Retina (tissue), 1 donor: ENCODE results near the gene OTOA.
"Not testable (repeated sequence)": the region's sequence is repeated elsewhere in the genome, so short reads cannot be mapped to it uniquely, and the experiment has no call there.

Source experiments
- DNase-seq: peaks from one replicate; pipeline ENCODE4 v3.0.0-alpha.2; 2016

Gene OTOA

DNA sequence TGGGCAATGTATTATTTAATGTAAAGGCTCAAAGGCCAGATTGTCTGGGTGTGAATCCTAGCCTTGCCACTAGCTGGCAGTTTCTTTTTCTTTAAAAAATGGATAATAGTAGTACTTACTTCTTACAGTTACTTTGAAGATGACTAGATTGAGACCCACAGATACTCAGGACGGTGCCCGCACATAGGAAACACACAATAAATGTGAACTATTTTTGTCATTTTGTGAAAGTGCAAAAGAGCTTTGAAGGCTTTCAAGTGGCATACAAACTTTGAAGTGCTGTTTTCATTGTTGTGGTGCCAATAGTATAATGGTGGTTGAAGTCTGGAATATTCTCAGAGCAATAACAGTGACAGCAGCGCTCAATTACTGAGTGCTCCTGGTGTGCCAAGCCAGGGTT is 63.6 kb downstream of the OTOA start:
- DNase-seq: no peak

GRCh38 chr16:21731233-21731632 is 67.5 kb downstream of the OTOA start:
- DNase-seq: not testable (repeated sequence)

GRCh38 chr16:21740637-21741036 is 76.9 kb downstream of the OTOA start:
- DNase-seq: not testable (repeated sequence)

DNA sequence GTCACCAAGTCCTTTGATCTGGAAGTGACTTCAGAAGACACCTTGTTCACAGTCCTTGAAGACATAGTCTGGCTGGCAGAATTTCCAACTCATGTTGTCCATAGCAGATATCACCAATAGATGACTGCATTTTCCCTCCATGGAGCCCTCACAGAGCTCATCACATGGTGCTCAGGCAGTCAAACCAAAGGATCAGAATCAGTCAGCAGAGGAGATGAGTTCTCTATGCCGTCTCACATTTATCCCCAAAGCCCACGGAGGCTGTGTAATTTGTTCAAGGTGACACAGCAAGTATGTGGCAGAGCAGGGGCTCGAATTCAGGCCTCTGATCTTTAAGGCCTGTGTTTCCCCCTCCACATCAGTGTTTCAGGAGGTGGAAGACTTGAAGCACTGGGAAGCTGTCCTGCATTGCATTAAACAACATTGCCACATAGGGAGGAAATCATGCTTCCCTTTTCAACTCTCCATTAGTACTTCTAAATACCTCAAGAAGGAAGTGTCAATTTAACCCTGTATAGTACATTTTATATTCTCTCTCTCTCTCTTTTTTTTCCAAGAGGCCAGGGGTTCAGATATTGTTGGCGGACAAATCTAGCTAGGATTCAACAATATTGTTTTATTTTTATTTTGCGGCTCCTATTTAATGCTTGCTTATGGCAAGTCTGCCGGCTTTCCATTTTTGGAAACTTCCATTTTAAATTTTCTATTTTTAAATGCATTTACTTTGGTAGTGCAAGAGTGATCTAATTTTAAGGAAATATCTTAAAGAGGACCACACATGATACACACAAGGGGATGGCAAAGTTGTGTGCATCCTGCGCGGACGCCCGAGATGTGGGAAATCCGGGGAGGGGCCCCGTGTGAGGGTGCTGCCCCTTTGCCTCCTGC is 92.7 kb downstream of the OTOA start:
- not testable (repeated sequence) for DNase-seq

GRCh38 chr16:21757080-21757671 is 93.4 kb downstream of the OTOA start:
- DNase-seq: not testable (repeated sequence)

GRCh38 chr16:21768280-21768679 is 104.5 kb downstream of the OTOA start:
- DNase-seq: not testable (repeated sequence)

DNA sequence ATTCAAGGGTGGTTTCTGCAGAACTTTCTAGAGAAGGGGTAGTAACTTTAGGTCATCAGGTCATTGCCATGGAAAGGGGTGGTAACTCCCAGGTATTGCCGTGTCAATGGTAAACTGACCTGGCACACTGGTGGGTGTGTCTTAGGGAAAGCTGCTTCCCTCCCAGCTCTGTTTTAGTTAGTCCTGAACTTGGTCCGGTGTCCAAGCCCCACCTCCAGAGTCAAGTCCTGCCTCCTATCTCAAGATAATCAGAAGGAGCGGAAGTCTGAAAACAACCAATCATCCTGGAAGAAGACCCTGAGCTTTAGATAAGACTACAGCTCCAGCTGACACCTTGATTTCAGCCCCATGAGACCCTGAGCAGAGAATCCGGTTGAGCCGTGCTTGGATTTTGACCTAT is 105.0 kb downstream of the OTOA start:
- not testable (repeated sequence) for DNase-seq

DNA sequence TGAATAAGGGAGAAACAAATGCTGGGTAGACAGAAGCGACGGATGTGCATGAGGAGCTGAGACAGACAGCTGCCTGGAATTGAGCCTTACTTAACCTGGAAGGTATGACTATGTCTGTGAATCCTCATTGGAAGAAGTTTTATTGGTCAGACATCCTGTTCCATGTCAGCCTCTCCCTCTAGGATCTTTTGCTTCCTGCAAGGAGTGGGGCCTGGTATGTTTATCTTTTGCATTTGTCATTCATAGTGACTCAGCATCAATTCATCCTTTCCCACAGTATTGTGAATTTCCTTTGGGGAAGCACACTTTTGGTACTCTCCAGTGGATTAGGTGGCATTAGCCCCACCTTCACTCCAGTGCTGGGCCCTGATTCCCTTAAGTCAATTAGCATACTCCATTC is 105.5 kb downstream of the OTOA start:
- not testable (repeated sequence) for DNase-seq

- not testable (repeated sequence) for DNase-seq
These were observed 106.8 kb downstream of the OTOA start for GRCh38 chr16:21770584-21770983.

- not testable (repeated sequence) for DNase-seq
These were observed 108.9 kb downstream of the OTOA start for GRCh38 chr16:21772547-21773206.

DNA sequence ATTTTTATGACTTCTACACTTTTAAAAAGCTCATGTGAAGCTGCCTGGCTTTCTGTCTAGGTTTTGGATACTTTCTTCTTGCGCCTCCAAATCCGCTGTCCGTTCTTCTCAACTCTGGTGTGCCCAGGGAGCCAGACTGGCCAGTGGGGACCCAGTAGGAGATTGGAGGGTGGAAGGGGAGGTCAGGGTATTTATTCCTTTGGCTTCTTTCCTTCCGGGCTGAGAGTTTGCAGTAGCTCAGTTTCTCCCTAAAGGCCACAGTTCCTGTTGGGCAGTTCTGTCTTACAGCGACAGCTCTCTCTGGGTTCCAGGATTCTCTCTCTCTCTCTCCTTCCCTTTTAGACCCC is 109.4 kb downstream of the OTOA start:
- DNase-seq: not testable (repeated sequence)

- DNase-seq: not testable (repeated sequence)
These were observed 116.8 kb downstream of the OTOA start for GRCh38 chr16:21780525-21780924.

DNA sequence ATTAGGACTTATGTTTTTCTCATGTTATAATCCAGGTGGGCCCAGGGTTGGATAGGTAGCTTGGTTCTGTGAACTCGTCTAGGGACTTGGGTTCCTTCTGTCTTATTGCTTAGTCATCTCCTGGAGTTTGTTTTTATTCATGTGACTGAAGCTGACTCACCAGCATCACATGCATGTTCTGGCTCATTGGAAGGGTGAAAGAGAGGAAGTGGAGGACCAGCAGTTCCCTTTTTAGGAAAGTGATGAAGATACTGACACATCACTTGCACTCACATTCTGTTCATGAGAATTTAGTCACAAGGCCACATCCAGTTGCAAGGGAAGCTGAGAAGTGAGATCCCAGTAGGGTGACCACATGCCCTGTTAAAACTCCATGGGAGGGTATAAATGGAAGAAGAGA is 126.7 kb downstream of the OTOA start:
- not testable (repeated sequence) for DNase-seq

- not testable (repeated sequence) for DNase-seq
These were observed 129.5 kb downstream of the OTOA start for GRCh38 chr16:21793310-21793709.

- not testable (repeated sequence) for DNase-seq
These were observed 134.8 kb downstream of the OTOA start for GRCh38 chr16:21798601-21799000.

- DNase-seq: peak; percentile 2
These were observed 138.0 kb downstream of the OTOA start for GRCh38 chr16:21801538-21802374.

GRCh38 chr16:21802375-21802663 is 138.6 kb downstream of the OTOA start:
- DNase-seq: not testable (repeated sequence)
